Endothelial cell of hepatic sinusoid (primary cell): ENCODE data around the gene SLC2A8.

Experiments used
- in situ Hi-C: cut with HindIII; loops from 2 replicates; pipeline ENCODE4 v1.10.0; 2017; ENCODE audit warnings: low sequenced_read_pairs

The SLC2A8 gene, protein sequence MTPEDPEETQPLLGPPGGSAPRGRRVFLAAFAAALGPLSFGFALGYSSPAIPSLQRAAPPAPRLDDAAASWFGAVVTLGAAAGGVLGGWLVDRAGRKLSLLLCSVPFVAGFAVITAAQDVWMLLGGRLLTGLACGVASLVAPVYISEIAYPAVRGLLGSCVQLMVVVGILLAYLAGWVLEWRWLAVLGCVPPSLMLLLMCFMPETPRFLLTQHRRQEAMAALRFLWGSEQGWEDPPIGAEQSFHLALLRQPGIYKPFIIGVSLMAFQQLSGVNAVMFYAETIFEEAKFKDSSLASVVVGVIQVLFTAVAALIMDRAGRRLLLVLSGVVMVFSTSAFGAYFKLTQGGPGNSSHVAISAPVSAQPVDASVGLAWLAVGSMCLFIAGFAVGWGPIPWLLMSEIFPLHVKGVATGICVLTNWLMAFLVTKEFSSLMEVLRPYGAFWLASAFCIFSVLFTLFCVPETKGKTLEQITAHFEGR

GRCh38 chr9:127396808-127397645 lies at the start of gene SLC2A8:
TSS of gene SLC2A8 (plus strand) at chr9:127397169. CDS start at chr9:127397231, 62 bp downstream.
- in situ Hi-C loops, result no loop called here

GRCh38 chr9:127347831-127348776 lies 48.9 kb upstream of the SLC2A8 start:
- in situ Hi-C loops, result loop anchor here (5.0 kb wide), 1 partner anchor 96 kb away; no protein-coding TSS in a partner anchor

DNA sequence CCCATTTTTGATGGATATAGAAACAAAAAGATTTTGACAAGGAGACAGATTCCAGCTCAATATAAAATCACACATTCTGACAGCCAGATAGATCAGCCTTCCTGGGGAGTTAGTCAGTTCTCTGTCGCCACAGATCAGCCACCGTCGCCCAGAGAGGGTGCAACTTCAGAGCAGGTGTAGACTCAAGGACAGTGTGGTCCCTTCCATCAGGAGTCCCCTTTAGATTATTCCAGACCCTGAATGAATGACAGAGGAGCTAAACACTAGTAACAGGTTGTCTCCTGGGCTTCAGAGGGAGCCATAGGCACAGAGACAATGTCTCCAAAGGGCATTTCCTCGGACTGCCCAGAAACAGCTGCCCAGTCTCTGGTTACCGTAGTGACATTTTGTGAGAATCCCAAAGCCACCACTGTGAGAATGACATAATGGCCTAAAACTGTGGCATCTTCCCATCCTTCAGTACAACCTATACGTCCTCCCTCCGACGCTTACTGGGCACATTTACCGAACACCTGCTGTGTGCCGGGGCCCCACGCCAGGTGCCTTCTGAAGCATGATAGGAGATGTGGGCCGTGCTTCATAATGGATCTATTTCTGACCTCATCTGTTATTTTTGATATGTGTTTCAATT lies 47.4 kb upstream of the SLC2A8 start:
- in situ Hi-C loops, result loop anchor here (5.0 kb wide), 2 partner anchors 43 to 97 kb away; no protein-coding TSS in a partner anchor

DNA sequence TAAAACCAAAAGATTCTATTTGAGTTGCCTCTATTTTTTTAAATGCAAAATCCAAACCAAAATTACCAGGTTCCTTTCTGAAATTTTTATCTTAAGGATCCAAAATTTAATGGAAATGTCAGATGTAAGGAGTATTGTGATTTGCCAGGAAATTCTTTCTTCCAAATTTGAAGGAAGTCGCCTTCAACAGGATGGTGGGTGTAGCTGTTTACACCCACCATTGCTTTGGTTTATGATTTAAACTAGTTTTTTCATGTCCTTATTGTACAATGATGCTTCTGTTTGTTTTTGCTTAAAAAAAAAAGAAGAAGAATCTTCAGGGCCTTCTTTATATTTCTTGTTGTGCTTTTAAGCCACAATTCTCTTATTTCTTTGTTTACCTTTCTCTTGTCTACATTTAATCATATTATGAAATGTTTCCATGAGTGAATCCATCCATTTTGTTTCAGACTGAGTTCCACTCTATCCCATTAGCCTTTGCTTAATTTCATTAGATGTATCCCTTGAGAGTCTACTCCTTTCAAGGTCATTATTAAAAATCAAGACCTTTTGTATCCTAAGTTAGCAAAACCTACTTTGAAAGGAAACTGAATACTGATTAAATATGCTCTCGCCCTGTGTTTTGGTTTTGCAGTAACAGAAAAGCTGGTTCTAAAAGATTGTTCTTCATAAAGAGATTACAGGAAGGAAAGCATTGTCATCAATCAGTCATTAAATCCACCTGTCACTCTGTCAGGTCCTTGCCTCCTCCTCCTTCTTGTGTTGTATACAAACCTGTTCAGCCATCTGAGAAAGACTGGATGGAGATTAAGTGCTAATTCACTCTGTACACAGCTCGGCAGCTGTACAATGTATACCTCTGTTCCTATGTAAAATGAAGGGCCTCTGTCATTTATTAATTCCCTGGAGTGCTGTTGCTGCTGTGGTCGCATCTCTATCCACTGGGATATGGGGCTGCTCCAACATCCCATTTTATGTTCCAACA lies 45.5 kb upstream of the SLC2A8 start:
- in situ Hi-C loops, result loop anchor here (5.0 kb wide), 1 partner anchor 41 kb away; no protein-coding TSS in a partner anchor

DNA sequence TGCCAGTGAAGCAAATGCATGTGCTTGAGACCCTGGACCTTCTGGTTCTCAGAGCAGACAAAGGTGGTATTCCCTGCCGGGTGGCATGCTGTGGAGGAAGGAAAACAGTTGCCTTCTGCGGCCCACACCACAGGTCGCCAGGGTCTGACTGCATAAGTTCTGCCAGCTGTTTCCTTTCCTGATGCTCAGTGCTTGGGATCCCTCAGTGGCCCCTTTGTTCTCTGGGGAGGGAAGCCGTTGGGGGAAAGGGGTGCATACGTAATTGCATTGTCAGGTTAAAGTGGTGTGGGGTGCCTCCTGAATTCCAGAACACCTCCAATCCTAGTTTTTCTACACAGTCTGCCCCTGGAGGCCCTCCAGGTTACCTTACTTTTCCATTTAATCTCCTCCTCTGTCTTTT lies 43.1 kb upstream of the SLC2A8 start:
- in situ Hi-C loops, result loop anchor here (5.0 kb wide), 1 partner anchor 38 kb away; no protein-coding TSS in a partner anchor

- in situ Hi-C loops, result no loop called here
These were observed 40.1 kb upstream of the SLC2A8 start for GRCh38 chr9:127356906-127357305.

DNA sequence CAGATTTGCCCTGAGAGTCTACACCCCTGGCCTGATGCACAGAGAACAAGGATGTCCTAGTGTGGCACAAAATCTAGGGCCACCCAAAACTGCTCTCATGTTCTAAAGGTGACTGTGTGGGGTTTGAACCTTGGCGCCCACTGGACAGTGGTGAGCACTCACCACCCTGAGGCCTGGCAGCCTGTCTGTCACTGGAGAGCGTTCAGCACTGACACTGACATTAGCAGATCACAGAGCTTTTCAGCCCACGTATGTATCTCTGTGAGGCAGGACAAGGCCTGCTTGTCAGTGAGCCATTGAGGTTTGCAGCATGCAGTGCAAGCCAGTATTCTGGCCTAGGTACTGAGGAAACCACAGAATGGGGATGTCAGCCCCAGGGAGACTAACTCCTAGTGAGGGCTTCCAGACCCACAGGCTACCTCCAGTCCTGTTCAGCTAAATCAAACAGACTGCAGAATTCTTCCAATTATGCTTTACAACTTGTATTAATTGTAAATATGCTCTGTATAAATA lies 38.9 kb upstream of the SLC2A8 start:
- in situ Hi-C loops, result no loop called here

GRCh38 chr9:127358770-127359169 lies 38.2 kb upstream of the SLC2A8 start:
- in situ Hi-C loops, result no loop called here

DNA sequence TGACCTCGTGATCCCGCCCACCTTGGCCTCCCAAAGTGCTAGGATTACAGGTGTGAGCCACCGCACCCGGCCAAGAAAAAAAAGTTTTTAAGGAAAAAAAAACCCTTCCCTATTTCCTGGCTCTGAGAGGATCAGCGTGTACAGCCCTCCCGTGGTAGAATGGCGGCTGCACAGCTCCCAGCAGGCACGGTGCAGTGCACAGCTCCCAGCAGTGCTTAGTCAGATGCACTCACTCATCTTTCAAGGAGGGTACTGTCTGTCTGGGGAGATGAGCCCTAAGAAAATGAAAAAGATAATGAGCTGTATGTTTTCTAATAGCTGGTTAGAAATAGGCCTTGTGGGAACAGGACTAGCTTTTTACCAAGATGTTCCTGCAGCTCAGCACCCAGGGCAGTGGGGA lies 36.7 kb upstream of the SLC2A8 start:
- in situ Hi-C loops, result no loop called here

- in situ Hi-C loops, result no loop called here
These were observed 36.1 kb upstream of the SLC2A8 start for GRCh38 chr9:127360829-127361228.

GRCh38 chr9:127361561-127361960 lies 35.4 kb upstream of the SLC2A8 start:
- in situ Hi-C loops, result no loop called here

DNA sequence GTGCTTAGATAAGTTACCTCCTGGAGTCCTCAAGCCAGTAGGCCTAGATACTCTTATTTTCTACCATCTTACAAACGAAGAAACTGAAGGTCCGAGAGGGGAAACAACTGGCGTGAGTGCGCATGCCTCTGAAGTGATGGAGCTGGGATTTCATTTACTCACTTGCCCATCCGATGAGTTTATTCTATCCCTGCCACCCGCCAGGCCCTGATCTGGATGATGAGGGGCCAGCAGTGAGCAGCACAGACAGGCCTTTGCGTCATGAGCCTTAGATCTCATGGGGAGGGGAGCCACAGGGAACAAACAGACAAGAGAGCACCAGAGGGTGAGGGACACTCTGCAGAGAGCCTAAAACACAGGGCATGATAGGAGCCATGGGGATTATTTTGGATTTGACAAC lies 34.1 kb upstream of the SLC2A8 start:
- in situ Hi-C loops, result no loop called here

- in situ Hi-C loops, result no loop called here
These were observed 31.5 kb upstream of the SLC2A8 start for GRCh38 chr9:127365461-127365860.

GRCh38 chr9:127366594-127366993 lies 30.4 kb upstream of the SLC2A8 start:
- in situ Hi-C loops, result no loop called here

DNA sequence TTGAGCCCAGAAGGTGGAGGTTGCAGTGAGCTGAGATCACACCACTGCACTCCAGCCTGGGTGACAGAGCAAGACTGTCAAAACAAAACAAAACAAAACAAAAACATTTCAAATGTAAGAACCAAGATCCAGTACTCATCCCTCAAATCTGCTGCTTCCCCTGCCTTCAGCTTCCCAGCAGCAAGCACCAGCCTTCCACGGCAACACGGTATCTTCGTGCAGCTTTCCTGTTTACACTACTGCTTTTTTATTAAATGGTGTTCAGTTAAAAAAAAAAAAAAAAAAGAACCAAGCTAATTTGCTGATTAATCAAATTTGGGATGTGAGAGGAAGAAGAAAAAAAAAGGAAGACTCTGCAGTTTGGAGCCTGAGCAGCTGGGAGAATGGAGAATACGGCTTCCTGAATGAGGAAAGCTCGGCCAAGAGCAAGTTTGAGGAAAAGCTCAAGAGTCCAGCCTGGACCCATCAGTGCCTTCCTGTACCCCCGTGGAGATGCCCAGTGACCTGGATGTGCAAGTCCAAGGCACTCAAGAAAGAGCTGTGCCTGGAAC lies 28.0 kb upstream of the SLC2A8 start:
- in situ Hi-C loops, result no loop called here

- in situ Hi-C loops, result no loop called here
These were observed 27.5 kb upstream of the SLC2A8 start for GRCh38 chr9:127369428-127369827.

- in situ Hi-C loops, result no loop called here
These were observed 26.8 kb upstream of the SLC2A8 start for GRCh38 chr9:127370147-127370579.
